ENCODE measurements around the gene ZSWIM4.

Gene ZSWIM4

GRCh38 chr19:13830114-13830740 lies 35.0 kb downstream of the ZSWIM4 start:
- no peaks in the 10 kb centered on the region for H3K9me3 ChIP-seq (ENCODE audit: control insufficient read depth in 1 of 2, low read length in 2 of 2)
- H3K4me3 ChIP-seq (ENCODE audit: low read depth in 1 of 2, low read length in 2 of 2) = no peak overlapping the region
- H3K27me3 ChIP-seq (ENCODE audit: low read depth, low read length) = no peaks in the 10 kb centered on the region
- peaks cover 7 to 25% of the 10 kb centered on the region in 2 donors for H3K36me3 ChIP-seq (ENCODE audit: control insufficient read depth in 1 of 2, insufficient read depth in 2 of 2, low read length in 2 of 2)
- H3K4me1 ChIP-seq (ENCODE audit: control insufficient read depth in 1 of 2, insufficient read depth in 2 of 2, low read length in 2 of 2) = peaks cover 7 to 17% of the 10 kb centered on the region in 2 donors
- no peak overlapping the region for H3K27ac ChIP-seq (ENCODE audit: low read length)

DNA sequence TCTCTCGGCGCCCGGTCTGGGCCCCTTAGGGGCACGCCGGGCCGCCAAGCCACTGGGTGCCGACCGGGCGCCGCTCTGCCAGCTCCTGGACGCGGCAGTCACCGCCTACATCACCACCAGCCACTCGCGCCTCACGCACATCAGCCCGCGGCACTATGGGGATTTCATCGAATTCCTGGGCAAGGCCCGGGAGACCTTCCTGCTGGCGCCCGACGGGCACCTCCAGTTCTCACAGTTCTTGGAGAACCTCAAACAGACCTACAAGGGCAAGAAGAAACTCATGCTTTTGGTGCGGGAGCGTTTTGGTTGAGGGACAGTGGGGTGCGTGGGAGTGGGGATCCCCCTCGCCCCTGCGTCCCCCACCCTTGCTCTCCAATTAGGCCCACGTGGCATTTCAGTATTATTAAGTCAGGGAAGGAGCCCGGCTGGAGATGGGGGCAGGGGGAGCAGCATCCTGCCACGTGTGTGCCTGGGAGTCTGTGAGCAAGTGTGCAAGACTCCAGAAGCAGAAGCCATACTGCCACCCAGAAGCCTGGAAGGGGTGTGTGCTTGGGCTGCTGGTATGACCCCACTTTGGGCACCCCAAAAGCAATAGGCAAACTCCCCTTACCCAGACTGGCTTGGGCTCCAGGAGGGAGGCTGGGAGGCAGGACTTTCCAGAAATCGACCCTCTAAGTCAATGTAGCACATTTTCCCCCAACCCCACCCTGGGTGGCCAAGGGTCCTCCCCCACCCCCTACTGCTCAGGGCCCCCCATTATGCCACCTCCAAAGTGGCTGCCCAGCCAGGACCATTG lies 35.7 kb downstream of the ZSWIM4 start:
- H3K27me3 ChIP-seq (ENCODE audit: low read depth, low read length) = no peaks in the 10 kb centered on the region
- peaks cover 7 to 22% of the 10 kb centered on the region in 2 donors for H3K4me1 ChIP-seq (ENCODE audit: control insufficient read depth in 1 of 2, insufficient read depth in 2 of 2, low read length in 2 of 2)
- H3K9me3 ChIP-seq (ENCODE audit: control insufficient read depth in 1 of 2, low read length in 2 of 2) = no peaks in the 10 kb centered on the region
- H3K27ac ChIP-seq (ENCODE audit: low read length) = no peak overlapping the region
- peaks cover 7 to 25% of the 10 kb centered on the region in 2 donors for H3K36me3 ChIP-seq (ENCODE audit: control insufficient read depth in 1 of 2, insufficient read depth in 2 of 2, low read length in 2 of 2)
- H3K4me3 ChIP-seq (ENCODE audit: low read depth in 1 of 2, low read length in 2 of 2) = no peak overlapping the region

GRCh38 chr19:13831537-13832467 lies 36.6 kb downstream of the ZSWIM4 start:
- Histone ChIP-seq H3K27ac (ENCODE audit: low read length) (no peak overlapping the region), H3K4me1 (ENCODE audit: control insufficient read depth in 1 of 2, insufficient read depth in 2 of 2, low read length in 2 of 2) (peaks cover 7 to 31% of the 10 kb centered on the region in 2 donors), H3K4me3 (ENCODE audit: low read depth in 1 of 2, low read length in 2 of 2) (no peak overlapping the region), H3K36me3 (ENCODE audit: control insufficient read depth in 1 of 2, insufficient read depth in 2 of 2, low read length in 2 of 2) (peaks cover 13 to 32% of the 10 kb centered on the region in 2 donors), H3K9me3 (ENCODE audit: control insufficient read depth in 1 of 2, low read length in 2 of 2) (no peaks in the 10 kb centered on the region), H3K27me3 (ENCODE audit: low read depth, low read length) (no peaks in the 10 kb centered on the region)

GRCh38 chr19:13833330-13834243 lies 38.3 kb downstream of the ZSWIM4 start:
- Histone ChIP-seq H3K9me3 (ENCODE audit: control insufficient read depth in 1 of 2, low read length in 2 of 2) (no peaks in the 10 kb centered on the region), H3K4me1 (ENCODE audit: control insufficient read depth in 1 of 2, insufficient read depth in 2 of 2, low read length in 2 of 2) (peaks cover 7 to 48% of the 10 kb centered on the region in 2 donors), H3K27ac (ENCODE audit: low read length) (peak overlapping the region; percentile 83), H3K27me3 (ENCODE audit: low read depth, low read length) (no peaks in the 10 kb centered on the region), H3K36me3 (ENCODE audit: control insufficient read depth in 1 of 2, insufficient read depth in 2 of 2, low read length in 2 of 2) (peaks cover 13 to 39% of the 10 kb centered on the region in 2 donors), H3K4me3 (ENCODE audit: low read depth in 1 of 2, low read length in 2 of 2) (peak overlapping the region; percentile 2 to 32)

DNA sequence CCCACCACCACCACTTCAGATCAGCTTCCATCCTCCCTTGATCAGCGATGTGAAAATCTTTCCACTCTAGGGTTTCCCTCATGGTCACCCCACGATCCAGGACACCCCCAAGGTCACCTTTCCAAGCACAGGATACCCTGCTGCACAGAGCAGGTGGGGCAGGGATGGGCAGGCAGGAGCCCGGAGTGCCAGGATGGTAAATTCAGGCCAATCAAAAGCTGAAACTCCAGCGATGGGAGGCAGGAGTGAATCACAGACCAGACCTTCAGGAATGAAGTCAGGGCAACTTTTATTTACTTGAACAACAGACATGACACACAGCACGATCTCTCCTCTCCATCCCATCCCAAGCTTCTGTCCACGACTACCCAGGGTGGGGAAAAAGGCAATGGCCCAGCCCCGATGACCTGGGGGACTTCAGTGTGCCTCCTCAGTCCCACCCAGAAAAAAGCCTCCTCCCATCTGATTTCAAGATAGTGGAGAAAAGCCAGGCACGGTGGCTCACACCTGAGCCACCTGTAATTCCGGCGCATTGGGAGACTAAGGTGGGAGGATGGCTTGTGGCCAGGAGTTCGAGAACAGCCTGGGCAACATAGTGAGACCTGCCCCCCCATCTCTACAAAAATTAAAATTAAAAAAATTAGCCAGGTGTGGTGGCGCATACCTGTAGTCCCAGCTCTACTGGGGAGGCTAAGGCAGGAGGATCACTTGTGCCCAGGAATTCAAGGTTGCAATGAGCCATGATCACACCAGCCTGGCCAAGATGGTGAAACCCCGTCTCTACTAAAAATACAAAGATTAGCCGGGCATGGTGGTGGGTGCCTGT lies 39.2 kb downstream of the ZSWIM4 start:
- Histone ChIP-seq H3K27me3 (ENCODE audit: low read depth, low read length) (no peaks in the 10 kb centered on the region), H3K4me1 (ENCODE audit: control insufficient read depth in 1 of 2, insufficient read depth in 2 of 2, low read length in 2 of 2) (peaks cover 7 to 51% of the 10 kb centered on the region in 2 donors), H3K4me3 (ENCODE audit: low read depth in 1 of 2, low read length in 2 of 2) (peak overlapping the region; percentile 2 to 32), H3K36me3 (ENCODE audit: control insufficient read depth in 1 of 2, insufficient read depth in 2 of 2, low read length in 2 of 2) (peaks cover 13 to 44% of the 10 kb centered on the region in 2 donors), H3K9me3 (ENCODE audit: control insufficient read depth in 1 of 2, low read length in 2 of 2) (no peaks in the 10 kb centered on the region), H3K27ac (ENCODE audit: low read length) (peak overlapping the region; percentile 83)

DNA sequence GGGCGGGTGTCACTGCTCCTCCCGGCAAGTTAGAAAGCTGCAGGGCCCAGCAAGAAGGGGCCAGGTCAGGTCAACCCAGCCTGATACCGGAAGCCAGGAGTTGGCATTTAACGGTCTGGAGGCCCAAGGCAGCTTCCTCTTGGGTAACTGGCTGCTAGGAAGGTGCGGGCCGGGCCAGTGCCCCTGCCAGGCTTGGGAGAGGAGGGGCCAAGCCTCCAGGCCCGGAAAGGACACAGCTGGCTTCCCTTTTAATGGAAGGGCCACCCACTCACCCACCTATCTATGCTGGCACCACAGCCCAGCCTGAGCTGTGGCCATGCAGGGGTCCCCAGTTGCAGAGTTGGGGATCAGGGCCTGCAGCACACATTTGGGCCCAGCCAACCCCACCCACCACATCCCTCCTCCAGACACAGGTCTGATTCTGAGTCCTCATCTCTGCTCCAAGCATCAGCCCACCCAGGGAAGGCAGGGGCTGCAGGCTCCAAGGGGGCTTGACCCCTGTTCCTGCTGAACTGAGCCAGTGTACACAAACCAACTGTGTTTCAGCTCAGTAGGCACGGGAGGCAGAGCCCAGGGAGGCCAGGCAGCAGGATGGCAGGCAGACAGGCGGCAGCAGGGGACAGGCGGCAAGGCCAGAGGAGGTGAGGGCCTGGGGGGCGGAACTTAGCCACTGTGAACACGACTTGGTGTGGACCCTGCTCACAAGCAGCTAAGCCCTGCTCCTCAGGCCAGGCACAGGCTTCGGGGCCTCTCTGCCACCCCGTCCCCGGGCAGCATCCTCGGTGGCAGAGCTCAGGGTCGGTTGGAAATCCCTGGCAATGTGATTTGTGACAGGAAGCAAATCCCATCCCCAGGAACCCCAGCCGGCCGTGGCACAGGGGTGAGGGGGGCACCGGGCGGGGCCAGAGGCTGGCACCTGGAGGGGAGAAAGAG lies 40.8 kb downstream of the ZSWIM4 start:
- no peaks in the 10 kb centered on the region for H3K27me3 ChIP-seq (ENCODE audit: low read depth, low read length)
- peaks cover 7 to 51% of the 10 kb centered on the region in 2 donors for H3K4me1 ChIP-seq (ENCODE audit: control insufficient read depth in 1 of 2, insufficient read depth in 2 of 2, low read length in 2 of 2)
- H3K27ac ChIP-seq (ENCODE audit: low read length) = peak overlapping the region; percentile 45
- peak overlapping the region in 1 of 2 donors; percentile 37 for H3K4me3 ChIP-seq (ENCODE audit: low read depth in 1 of 2, low read length in 2 of 2)
- peaks cover 13 to 42% of the 10 kb centered on the region in 2 donors for H3K36me3 ChIP-seq (ENCODE audit: control insufficient read depth in 1 of 2, insufficient read depth in 2 of 2, low read length in 2 of 2)
- H3K9me3 ChIP-seq (ENCODE audit: control insufficient read depth in 1 of 2, low read length in 2 of 2) = no peaks in the 10 kb centered on the region

DNA sequence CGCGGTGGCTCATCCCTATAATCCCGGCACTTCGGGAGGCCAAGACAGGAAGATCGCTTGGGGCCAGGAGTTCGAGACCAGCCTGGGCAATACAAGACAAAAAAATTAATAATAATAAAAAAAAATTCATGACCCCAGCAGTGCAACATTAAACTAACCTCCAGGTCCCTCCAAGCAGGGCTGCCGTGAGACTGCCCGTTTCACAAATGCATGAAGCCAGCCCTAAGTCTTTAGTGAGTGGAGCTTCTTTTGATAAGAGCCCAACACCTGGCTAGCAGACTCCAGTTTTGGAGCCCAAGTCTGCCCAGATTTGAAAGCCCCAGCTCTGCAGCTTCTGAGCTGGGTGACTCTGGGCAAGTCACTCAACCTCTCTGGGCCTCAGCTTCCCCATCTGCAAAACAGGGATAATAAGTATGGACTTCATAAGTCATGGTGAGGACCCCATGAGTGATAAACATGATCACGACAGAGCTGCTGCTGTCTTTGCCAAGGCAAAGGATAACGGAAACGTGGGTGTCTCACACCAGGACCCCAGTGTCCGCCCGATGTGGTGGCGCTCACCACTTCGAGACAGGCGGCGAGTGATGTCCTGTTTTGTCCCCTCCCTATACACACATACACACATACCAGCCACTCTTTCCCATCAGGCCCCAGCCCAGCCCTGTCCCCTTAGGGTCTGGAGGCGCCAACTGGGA lies 43.3 kb downstream of the ZSWIM4 start:
- Histone ChIP-seq H3K27me3 (ENCODE audit: low read depth, low read length) (no peaks in the 10 kb centered on the region), H3K4me1 (ENCODE audit: control insufficient read depth in 1 of 2, insufficient read depth in 2 of 2, low read length in 2 of 2) (peaks cover 13 to 54% of the 10 kb centered on the region in 2 donors), H3K27ac (ENCODE audit: low read length) (peak overlapping the region; percentile 98), H3K36me3 (ENCODE audit: control insufficient read depth in 1 of 2, insufficient read depth in 2 of 2, low read length in 2 of 2) (peaks cover 13 to 51% of the 10 kb centered on the region in 2 donors), H3K9me3 (ENCODE audit: control insufficient read depth in 1 of 2, low read length in 2 of 2) (no peaks in the 10 kb centered on the region), H3K4me3 (ENCODE audit: low read depth in 1 of 2, low read length in 2 of 2) (peak overlapping the region; percentile 89 to 94)

- Histone ChIP-seq H3K4me3 (ENCODE audit: low read depth in 1 of 2, low read length in 2 of 2) (peak overlapping the region; percentile 89 to 94), H3K4me1 (ENCODE audit: control insufficient read depth in 1 of 2, insufficient read depth in 2 of 2, low read length in 2 of 2) (peaks cover 9 to 54% of the 10 kb centered on the region in 2 donors)
Observed at GRCh38 chr19:13839130-13839937, 44.1 kb downstream of the ZSWIM4 start.

More at GRCh38 chr19:13839130-13839937, 44.1 kb downstream of the ZSWIM4 start:
- H3K27ac ChIP-seq (ENCODE audit: low read length) = peak overlapping the region; percentile 98
- H3K27me3 ChIP-seq (ENCODE audit: low read depth, low read length) = no peaks in the 10 kb centered on the region
- H3K9me3 ChIP-seq (ENCODE audit: control insufficient read depth in 1 of 2, low read length in 2 of 2) = no peaks in the 10 kb centered on the region
- H3K36me3 ChIP-seq (ENCODE audit: control insufficient read depth in 1 of 2, insufficient read depth in 2 of 2, low read length in 2 of 2) = peaks cover 8 to 50% of the 10 kb centered on the region in 2 donors

All from muscle layer of duodenum (tissue), 2 donors.